ENCODE data around the gene LPAR3.

DNA sequence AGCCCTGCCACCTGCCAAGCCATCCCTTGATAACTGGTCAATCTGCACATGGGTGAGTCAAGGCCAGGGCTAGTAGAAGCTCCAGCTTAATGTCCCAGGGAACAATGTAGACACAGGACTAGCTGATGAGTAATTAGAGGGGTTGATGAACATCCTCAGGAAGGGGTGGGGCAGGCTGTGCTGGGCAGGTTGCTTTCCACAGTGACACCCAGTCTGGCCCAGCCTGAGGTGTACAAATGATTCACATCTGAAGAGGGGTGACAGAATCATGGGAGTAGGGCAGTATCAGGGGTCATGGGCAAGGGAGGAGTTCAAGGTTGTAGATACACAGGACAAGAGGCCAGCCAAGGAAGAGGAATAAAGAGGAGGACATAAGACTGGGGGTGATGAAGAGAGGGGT lies 4.3 kb downstream of the LPAR3 start:
- TF ChIP-seq EZH2 (IDR thresholded peaks at IDR 0.05; ENCODE audit: borderline replicate concordance, insufficient read depth, low read depth, low read length, poor library complexity, severe bottlenecking), result no peak
- TF ChIP-seq, protein P1, sequence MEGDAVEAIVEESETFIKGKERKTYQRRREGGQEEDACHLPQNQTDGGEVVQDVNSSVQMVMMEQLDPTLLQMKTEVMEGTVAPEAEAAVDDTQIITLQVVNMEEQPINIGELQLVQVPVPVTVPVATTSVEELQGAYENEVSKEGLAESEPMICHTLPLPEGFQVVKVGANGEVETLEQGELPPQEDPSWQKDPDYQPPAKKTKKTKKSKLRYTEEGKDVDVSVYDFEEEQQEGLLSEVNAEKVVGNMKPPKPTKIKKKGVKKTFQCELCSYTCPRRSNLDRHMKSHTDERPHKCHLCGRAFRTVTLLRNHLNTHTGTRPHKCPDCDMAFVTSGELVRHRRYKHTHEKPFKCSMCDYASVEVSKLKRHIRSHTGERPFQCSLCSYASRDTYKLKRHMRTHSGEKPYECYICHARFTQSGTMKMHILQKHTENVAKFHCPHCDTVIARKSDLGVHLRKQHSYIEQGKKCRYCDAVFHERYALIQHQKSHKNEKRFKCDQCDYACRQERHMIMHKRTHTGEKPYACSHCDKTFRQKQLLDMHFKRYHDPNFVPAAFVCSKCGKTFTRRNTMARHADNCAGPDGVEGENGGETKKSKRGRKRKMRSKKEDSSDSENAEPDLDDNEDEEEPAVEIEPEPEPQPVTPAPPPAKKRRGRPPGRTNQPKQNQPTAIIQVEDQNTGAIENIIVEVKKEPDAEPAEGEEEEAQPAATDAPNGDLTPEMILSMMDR (IDR thresholded peaks at IDR 0.05), result no peak

Data from B cell (primary cell).